NOMO-1 treated with dmso at 0.1 percent for 144 hours (cell line): ENCODE results near the gene ADGRB3.
"Not testable (repeated sequence)": the region's sequence is repeated elsewhere in the genome, so short reads cannot be mapped to it uniquely, and the experiment has no call there.

ENCODE experiments used
- DNase-seq: peaks from one replicate; lab custom pipeline; 2025; ENCODE audit not compliant: unreplicated experiment; lab: John Stamatoyannopoulos, UW

Gene ADGRB3

GRCh38 chr6:69398311-69398710 is 763.2 kb downstream of the ADGRB3 start:
- no peak for DNase-seq

GRCh38 chr6:69398729-69399128 is 763.6 kb downstream of the ADGRB3 start:
- DNase-seq, result no peak

DNA sequence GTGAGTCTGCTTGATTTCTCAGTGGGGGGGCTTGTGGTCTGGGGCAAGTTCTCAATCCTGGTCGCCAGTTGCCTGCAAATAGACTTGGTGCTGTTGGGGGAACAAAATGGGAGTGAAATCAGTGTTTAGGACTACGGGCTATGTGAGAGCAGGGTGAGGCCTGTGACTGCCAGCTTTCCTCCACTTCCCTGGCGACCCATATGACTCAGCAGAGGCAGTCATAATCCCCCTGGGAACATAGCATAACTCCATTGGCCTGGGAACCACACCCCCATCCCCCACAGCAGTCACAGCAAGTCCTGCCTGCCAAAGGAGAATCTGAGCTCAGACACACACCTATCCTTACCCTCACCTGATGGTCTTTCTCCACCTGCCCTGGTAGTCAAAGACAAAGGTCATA is 773.8 kb downstream of the ADGRB3 start:
- no peak for DNase-seq

DNA sequence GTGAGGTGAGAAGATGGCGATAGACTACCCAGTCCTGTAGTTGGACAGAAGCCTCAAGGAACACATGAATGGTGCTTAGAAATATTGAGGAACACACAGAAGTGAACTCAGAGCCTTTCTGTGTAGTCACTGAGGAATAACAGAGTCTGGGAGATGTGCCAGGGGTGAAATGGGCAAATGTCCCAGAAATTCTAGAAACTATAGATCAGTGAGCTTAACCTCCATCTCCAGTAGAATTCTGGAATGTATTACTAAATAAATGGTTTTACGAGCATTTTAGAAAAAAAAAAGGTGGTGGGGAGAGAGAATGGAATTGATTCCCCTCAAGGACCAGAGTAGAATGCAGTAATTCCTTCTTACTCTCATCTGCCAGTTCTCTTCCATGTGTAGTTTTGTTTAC is 781.7 kb downstream of the ADGRB3 start:
- no peak for DNase-seq

GRCh38 chr6:69421269-69421668 is 786.2 kb downstream of the ADGRB3 start:
- no peak for DNase-seq

DNA sequence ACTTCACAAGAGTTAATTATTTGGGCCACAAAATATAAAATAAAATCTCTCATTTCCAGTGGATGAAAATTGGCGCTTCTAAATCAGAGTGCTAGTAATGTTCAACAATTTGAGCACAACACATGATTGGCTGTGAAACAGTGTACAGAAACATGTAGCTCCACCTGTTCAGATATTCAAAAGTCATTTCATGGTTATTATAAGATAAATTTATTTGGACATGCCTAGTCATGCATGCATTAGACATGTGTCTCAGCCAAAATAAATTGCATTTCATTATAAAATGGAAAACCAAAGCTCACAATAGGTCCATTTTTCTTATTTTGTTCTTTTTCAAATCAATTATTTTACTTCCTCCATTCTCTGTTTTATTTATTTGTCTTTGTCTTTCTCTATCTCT is 786.9 kb downstream of the ADGRB3 start:
- no peak for DNase-seq

DNA sequence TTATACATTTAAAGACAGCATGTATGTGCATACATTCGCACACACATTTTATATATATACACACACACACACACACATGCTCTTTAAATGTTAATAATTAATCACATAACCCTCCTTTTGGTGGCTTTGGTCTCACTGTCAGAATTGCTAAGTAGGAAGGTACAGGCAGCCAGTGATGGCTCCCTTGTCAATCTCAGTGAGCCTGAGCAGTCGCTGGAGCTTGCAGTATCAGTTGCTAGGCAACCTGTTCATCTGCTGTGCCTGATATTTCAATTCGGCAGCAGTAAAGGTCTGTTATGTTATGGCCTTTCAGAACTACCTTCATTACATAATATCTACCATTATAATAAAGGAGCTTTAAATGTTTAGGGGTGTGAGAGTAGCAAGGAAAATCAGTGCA is 787.4 kb downstream of the ADGRB3 start:
- no peak for DNase-seq

DNA sequence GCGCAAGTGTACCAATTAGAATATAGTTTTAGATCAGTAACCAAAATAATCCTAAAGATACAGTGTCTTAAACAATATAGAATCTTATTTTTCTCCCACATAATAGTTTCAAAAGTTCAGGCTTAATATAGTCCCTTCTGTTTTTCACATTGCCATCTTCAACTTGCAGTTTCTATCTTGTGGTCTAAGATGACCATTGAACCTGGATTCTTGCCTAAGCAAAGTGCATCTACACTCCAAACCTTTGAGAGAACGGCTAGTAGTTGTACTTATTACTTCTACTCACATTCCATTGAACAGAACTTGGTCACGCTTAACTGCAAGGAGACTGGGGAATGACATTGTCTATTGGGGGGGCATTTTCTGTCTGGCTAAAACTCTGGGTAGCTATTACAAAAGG is 788.7 kb downstream of the ADGRB3 start:
- DNase-seq, result no peak

DNA sequence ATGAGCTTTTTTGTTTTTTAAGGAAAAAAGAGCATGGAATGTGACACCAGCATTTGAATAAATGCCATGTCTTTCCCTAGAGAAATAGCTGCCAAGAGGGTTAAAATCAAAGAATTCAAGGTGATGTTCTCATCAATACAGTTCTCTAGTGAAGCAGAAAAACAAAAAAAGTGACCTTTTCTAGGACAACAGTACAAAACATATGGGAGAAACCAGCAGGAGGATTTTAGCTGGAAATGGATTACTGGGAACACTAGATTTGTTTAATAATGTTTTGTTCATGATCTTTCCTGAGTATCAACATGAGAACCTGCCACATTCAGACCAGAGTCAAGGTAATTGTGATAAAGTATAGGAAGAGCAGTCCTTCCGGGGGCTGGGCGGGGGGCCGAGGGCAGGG is 789.5 kb downstream of the ADGRB3 start:
- DNase-seq, result no peak

- DNase-seq, result no peak
Measured at GRCh38 chr6:69427882-69428281, 792.8 kb downstream of the ADGRB3 start.

DNA sequence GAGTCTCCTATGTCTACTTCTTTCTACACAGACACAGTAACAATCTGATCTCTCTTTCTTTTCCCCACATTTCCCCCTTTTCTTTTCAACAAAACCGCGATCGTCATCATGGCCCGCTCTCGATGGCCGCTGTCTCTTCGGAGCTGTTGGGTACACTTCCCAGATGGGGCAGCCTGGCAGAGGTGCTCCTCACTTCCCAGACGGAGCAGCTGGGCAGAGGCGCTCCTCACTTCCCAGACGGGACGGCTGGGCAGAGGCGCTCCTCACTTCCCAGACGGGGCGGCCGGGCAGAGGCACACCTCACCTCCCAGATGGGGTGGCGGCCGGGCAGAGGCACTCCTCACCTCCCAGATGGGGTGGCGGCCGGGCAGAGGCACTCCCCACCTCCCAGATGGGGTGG is 797.1 kb downstream of the ADGRB3 start:
- DNase-seq, result not testable (repeated sequence)

DNA sequence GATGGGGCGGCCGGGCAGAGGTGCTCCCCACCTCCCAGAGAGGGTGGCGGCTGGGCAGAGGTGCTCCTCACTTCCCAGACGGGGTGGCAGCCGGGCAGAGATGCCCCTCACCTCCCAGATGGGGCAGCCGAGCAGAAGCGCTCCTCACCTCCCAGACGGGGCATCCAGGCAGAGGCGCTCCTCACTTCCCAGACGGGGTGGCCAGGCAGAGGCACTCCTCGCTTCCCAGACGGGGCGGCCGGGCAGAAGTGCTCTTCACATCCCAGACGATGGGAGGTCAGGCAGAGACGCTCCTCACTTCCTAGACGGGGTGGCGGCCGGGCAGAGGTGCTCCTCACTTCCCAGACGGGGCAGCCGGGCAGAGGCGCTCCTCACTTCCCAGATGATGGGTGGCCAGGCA is 798.0 kb downstream of the ADGRB3 start:
- DNase-seq, result not testable (repeated sequence)

DNA sequence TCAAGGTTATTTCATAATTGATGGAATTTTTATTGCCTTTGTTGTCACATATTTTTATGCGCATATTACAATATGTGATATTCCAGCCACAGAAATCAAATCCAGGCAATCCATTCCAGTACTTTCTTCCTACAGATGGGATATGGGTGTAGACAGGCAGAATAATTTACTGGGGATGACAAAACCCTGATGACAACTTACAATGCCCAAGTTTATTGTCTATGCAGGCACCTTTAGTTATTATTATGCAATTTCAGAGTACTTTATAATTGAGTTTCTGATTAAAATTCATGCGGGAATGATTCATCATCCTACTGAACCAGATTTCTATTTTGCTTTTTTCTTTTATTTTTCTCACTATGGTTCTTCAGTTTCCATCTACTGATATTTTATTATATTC is 803.0 kb downstream of the ADGRB3 start:
- no peak for DNase-seq
